ENCODE data around the gene HJURP.

HJURP gene

DNA sequence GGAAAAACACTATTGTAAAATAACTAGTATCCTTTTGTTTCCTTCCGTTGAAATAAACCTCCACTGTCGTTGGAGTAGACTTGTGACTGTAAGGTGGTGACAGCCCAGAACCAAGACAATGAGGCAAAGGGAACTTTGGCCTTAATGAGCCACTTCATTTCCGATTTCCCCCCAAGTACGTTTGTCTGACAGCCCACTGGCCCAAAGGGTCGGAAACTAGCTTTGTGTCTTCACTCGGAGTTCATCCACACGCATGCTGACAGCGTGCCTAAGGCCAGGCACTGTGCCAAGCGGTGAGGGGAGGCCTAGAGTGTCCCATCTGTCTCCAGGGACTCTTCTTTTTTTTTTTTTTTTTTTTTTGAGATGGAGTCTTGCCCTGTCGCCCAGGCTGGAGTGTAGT, 21.0 kb downstream of the HJURP start:
- ChIA-PET POLR2A (ENCODE audit: low non-redundant PET) (no interaction called here), CTCF (interaction anchor here (0.7 to 2.9 kb wide), 4 partner anchors 9 to 389 kb away, joined by 4 to 22 read pairs (median 5); no protein-coding TSS in a partner anchor)
- TF ChIP-seq, protein P1, sequence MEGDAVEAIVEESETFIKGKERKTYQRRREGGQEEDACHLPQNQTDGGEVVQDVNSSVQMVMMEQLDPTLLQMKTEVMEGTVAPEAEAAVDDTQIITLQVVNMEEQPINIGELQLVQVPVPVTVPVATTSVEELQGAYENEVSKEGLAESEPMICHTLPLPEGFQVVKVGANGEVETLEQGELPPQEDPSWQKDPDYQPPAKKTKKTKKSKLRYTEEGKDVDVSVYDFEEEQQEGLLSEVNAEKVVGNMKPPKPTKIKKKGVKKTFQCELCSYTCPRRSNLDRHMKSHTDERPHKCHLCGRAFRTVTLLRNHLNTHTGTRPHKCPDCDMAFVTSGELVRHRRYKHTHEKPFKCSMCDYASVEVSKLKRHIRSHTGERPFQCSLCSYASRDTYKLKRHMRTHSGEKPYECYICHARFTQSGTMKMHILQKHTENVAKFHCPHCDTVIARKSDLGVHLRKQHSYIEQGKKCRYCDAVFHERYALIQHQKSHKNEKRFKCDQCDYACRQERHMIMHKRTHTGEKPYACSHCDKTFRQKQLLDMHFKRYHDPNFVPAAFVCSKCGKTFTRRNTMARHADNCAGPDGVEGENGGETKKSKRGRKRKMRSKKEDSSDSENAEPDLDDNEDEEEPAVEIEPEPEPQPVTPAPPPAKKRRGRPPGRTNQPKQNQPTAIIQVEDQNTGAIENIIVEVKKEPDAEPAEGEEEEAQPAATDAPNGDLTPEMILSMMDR (conservative IDR thresholded peaks at IDR 0.05; ENCODE audit: low read depth) = no peak
- DNase-seq (ENCODE audit: low spot score) = no peak
- H3K27ac ChIP-seq = peak overlapping the region; percentile 67

- ChIA-PET CTCF (interaction anchor here (0.5 to 2.9 kb wide), 9 partner anchors 9 to 694 kb away, joined by 3 to 22 read pairs (median 4); no protein-coding TSS in a partner anchor), POLR2A (ENCODE audit: low non-redundant PET) (no interaction called here)
- DNase-seq (ENCODE audit: low spot score) = peak; percentile 73
- TF ChIP-seq, protein P1 (conservative IDR thresholded peaks at IDR 0.05; ENCODE audit: low read depth) = peak; percentile 33; the same call in 1 of the 2 replicates
- H3K27ac ChIP-seq = peak overlapping the region; percentile 67
Observed at GRCh38 chr2:233832869-233833311, 21.4 kb downstream of the HJURP start.

DNA sequence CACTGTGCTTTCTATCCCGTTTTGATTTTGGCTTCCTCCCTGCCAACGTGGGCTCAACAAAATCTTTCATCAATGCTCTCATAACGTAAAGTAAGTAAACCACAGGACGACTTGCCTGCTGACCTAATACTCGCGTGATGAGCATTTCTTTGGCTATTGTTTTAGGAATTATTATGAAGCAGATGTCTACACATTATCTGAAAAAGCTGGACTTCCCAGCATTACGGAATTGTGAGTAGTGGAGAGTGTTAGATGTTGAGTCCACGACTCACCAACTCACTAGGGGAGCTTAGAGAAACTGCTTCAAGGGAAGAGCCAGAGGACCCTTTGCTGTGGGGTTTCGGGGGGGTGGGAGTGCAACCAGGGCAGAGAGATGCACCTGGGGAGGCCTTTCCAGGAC, 21.9 kb downstream of the HJURP start:
- TF ChIP-seq, protein P1 (conservative IDR thresholded peaks at IDR 0.05; ENCODE audit: low read depth) = no peak
- ChIA-PET POLR2A (ENCODE audit: low non-redundant PET) (no interaction called here), CTCF (interaction anchor here (0.5 to 2.9 kb wide), 8 partner anchors 64 to 694 kb away, joined by 3 to 22 read pairs (median 4); no protein-coding TSS in a partner anchor)
- no peak for DNase-seq (ENCODE audit: low spot score)
- H3K27ac ChIP-seq = peak overlapping the region; percentile 67

DNA sequence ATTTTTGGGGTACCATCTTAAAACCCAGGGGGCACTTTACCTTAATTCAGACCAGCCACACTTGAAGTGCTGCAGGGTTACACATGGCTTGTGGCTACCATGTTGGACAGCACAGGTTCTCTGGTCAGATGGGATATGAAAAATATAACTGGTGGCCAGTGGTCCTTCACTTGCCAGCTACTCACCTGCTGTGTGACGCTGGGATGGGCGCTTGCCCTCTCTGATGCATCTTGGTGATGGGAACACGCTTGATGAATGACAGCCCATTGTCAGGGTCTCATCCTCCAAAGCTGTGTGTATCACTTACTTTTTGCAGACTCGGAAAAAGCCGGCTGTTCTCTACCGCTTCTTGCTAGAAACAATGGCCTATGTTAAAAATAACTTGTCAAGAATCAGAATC, 22.5 kb downstream of the HJURP start:
- CTCF ChIA-PET = interaction anchor here (2.9 kb wide), 1 partner anchor 383 kb away, joined by 22 read pairs; no protein-coding TSS in a partner anchor
- peak overlapping the region; percentile 67 for H3K27ac ChIP-seq
- DNase-seq (ENCODE audit: low spot score) = no peak
- TF ChIP-seq, protein P1 (conservative IDR thresholded peaks at IDR 0.05; ENCODE audit: low read depth) = no peak
- POLR2A ChIA-PET (ENCODE audit: low non-redundant PET) = no interaction called here

DNA sequence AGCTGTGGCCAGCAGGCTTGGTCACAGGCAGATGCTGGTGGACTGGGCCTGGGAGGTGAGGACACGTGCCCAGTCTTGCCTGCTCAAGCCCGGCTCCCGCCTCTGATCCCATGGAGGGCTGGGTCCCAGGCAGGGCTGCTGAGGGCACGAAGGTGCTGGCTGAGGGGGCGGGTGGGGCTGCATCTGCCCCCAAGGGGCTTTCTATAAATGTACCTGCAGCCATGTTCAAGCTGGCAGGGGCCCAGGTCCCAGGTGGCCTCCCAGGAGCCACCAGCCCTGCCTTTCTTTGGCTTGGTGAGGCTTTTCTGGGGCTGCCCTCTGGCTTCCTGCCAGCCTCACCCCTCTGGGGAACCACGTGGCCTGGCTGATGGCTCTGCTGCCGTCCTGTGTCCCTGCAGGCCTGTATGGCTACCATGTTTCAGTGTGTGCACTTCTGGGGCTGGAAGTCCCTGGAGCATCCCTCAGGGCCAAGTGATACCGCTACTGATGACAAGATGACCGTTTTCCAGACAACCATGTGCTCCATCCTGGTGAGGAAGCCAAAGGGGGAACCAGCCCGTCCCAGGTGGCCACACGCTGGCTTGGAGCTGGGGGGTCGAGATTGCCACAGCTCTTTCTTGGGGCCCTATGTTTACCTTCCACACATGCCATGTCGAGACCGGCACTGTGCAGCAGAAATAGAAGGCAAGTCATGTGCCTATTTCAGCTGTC, 23.2 kb downstream of the HJURP start:
- TF ChIP-seq, protein P1 (conservative IDR thresholded peaks at IDR 0.05; ENCODE audit: low read depth) = no peak
- ChIA-PET POLR2A (ENCODE audit: low non-redundant PET) (no interaction called here), CTCF (no interaction called here)
- DNase-seq (ENCODE audit: low spot score) = no peak
- H3K27ac ChIP-seq = peak overlapping the region; percentile 67

DNA sequence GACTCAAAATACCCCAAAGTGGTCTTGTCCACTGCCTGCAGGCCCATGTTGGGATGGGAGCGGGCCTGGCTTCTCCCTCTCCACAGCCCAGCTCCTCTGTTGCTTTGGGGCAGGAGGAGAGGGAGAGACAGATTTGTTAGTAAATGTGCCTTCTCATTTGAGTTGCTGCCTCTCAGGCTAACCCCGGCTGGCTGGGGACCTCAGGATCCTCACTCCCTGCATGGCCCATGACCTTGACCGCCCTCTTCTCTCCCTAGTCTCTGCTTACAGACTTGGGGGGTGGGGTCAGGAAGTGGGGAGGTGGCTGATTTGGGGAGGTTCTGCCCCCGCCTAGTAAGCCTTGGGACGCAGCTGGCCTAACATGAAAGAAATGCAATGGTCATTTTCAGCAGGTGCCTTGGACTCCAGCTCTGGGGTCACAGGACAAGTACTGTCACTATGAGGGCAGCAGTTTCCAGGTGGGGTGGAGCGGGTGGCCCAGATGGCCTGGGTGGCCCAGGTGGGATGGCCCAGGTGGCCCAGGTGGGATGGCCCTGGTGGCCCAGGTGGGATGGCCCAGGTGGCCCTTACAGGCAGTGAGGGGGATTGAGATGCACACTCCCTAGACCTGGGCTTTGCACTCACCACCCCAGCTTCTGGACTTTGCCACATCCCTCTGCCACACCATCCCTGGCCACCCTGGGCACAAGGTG, 24.1 kb downstream of the HJURP start:
- no peak for DNase-seq (ENCODE audit: low spot score)
- TF ChIP-seq, protein P1 (conservative IDR thresholded peaks at IDR 0.05; ENCODE audit: low read depth) = no peak
- CTCF ChIA-PET = interaction anchor here (0.6 kb wide), 1 partner anchor 433 kb away, joined by 3 read pairs; no protein-coding TSS in a partner anchor
- POLR2A ChIA-PET (ENCODE audit: low non-redundant PET) = no interaction called here
- H3K27ac ChIP-seq = peak overlapping the region; percentile 67
